GM18502 (cell line): ENCODE data around the gene TAAR6.
"Not testable (repeated sequence)": the region's sequence is repeated elsewhere in the genome, so short reads cannot be mapped to it uniquely, and the experiment has no call there.

Experiments
- ATAC-seq: cut with Tn5 transposase; IDR thresholded peaks from one replicate; pipeline ENCODE4 v1.9.1; 2021; ENCODE audit warnings: mild to moderate bottlenecking; ENCODE audit not compliant: unreplicated experiment, poor library complexity

TAAR6 gene

GRCh38 chr6:132587424-132587823 lies 17.3 kb downstream of the TAAR6 start:
- no peak for ATAC-seq

GRCh38 chr6:132589454-132589853 lies 19.3 kb downstream of the TAAR6 start, which contains the start of gene TAAR5:
Gene TAAR5 (minus strand): TSS chr6:132589741. CDS start chr6:132589686, 55 bp downstream.
- no peak for ATAC-seq

GRCh38 chr6:132590362-132590761 lies 20.2 kb downstream of the TAAR6 start:
- no peak for ATAC-seq

GRCh38 chr6:132592855-132593254 lies 22.7 kb downstream of the TAAR6 start:
- no peak for ATAC-seq

- ATAC-seq, result no peak
These were observed 26.1 kb downstream of the TAAR6 start for GRCh38 chr6:132596201-132596600.

- peak; percentile 78 for ATAC-seq
These were observed 28.4 kb downstream of the TAAR6 start for GRCh38 chr6:132598473-132598872.

GRCh38 chr6:132600900-132601299 lies 30.8 kb downstream of the TAAR6 start:
- not testable (repeated sequence) for ATAC-seq

- no peak for ATAC-seq
These were observed 34.6 kb downstream of the TAAR6 start for GRCh38 chr6:132604635-132605152.

- no peak for ATAC-seq
These were observed 37.6 kb downstream of the TAAR6 start for GRCh38 chr6:132607544-132608233.

GRCh38 chr6:132611616-132612015 lies 41.5 kb downstream of the TAAR6 start:
- ATAC-seq, result no peak

GRCh38 chr6:132612449-132613108 lies 42.5 kb downstream of the TAAR6 start:
- no peak for ATAC-seq

- no peak for ATAC-seq
These were observed 44.4 kb downstream of the TAAR6 start for GRCh38 chr6:132614554-132614953.

GRCh38 chr6:132616677-132617076 lies 46.6 kb downstream of the TAAR6 start:
- ATAC-seq, result no peak
